Tibial nerve (tissue), 4 donors: ENCODE measurements around the gene GDA. TPM values are rescaled to one million over a fixed set of nuclear protein-coding genes. Genes with fewer than 3 reads are reported as not detected.

Experiments
- DNase-seq, 2 donors: peaks; one replicate each; pipeline ENCODE4 v3.0.0-alpha.2; 2019; ENCODE audit warnings: low spot score in 2 of 2
- H3K27ac ChIP-seq, 4 donors: fragments of 200-600 bp; sonication (generic) in 3 of 4; one replicate each; pipeline ENCODE4 v1.5.1; 2017 to 2019; ENCODE audit warnings: mild to moderate bottlenecking in 1 of 4
- H3K27me3 ChIP-seq, 2 donors: fragments of 200-600 bp; sonication (generic) in 1 of 2; one replicate each; pipeline versions ENCODE4 v1.5.1 to v1.6.0; 2017 to 2019
- H3K36me3 ChIP-seq, 3 donors: fragments of 200-600 bp; sonication (generic); one replicate each; pipeline ENCODE4 v1.5.1; 2018 to 2019
- H3K4me1 ChIP-seq, 4 donors: fragments of 200-600 bp; sonication (generic) in 3 of 4; one replicate each; pipeline ENCODE4 v1.5.1; 2017 to 2019
- H3K4me3 ChIP-seq, 4 donors: fragments of 200-600 bp; sonication (generic) in 3 of 4; one replicate each; pipeline ENCODE4 v1.5.1; 2017 to 2019; ENCODE audit warnings: mild to moderate bottlenecking in 1 of 4, moderate library complexity in 1 of 4
- H3K9me3 ChIP-seq, 4 donors: fragments of 200-600 bp; sonication (generic) in 3 of 4; one replicate each; pipeline ENCODE4 v1.5.1; 2017 to 2019
- EP300 ChIP-seq, 2 donors: sonication (generic); formaldehyde crosslinking; IDR thresholded peaks; one replicate each; pipeline ENCODE4 v1.6.1; 2017; ENCODE audit warnings: antibody characterized with exemption in 2 of 2, mild to moderate bottlenecking in 1 of 2
- POLR2A ChIP-seq, 2 donors: fragments of 450-650 bp; IDR thresholded peaks; one replicate each; pipeline ENCODE4 v1.6.1; 2017; ENCODE audit warnings: antibody characterized with exemption in 2 of 2, mild to moderate bottlenecking in 2 of 2, moderate library complexity in 2 of 2
- WGBS, 2 donors: methylation state at CpG; one replicate each; pipeline ENCODE4 v1.1.5; 2018; 5-methylcytosine and 5-hydroxymethylcytosine counted together
- total RNA-seq, 4 donors: library from RNA; depleted of rRNA; stranded (reverse); fragments of >200 nt; gene quantifications; one replicate each; pipeline ENCODE4 v1.1.0, GENCODE V29; 2016
- TF ChIP-seq, protein P1 (sequence below), 5 experiments: fragments of 200-600 bp in 3 of 5; fragments of 450-650 bp in 2 of 5; sonication (generic) in 3 of 5; IDR thresholded peaks; one replicate each; pipeline ENCODE4 v1.5.1; 2016 to 2019; ENCODE audit warnings: antibody characterized with exemption in 5 of 5, mild to moderate bottlenecking in 3 of 5, moderate library complexity in 2 of 5

The GDA gene
- total RNA-seq, 4 donors from 2014 or later = 1.0 to 1.3 TPM; not detected in 2

DNA sequence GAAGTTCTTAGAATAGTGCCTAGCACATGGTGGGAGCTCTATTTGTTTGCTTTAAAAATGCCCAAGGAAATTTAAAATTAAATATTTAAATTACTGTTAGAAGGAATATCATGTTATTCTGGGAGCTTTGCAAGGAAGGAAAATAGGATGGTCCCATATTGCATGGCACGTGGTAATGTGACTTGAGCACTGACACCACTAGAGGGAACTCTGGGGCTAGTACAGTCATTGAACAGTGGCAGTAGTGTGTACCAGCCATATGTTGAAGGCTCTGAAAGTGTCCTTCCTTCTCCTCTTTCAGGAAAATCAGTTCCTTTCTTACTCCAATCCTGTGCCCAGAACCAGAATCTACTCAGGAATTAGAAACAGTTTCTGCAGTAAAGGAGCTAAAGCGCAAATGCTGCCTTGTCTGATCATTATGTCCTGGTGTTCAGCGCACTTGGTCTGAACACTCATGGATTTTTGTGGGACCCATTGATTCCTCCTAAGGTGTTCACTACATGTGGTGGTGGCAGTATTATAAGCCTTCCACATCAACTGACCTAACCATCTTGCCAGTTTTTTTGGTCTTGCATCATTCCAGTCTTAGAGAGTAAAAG is 54.1 kb downstream of the GDA start:
- Histone ChIP-seq H3K27ac (no peak overlapping the region), H3K27me3 (no peaks in the 10 kb centered on the region), H3K36me3 (no peaks in the 10 kb centered on the region), H3K9me3 (no peaks in the 10 kb centered on the region), H3K4me3 (no peak overlapping the region), H3K4me1 (no peaks in the 10 kb centered on the region)
- TF ChIP-seq, protein P1, sequence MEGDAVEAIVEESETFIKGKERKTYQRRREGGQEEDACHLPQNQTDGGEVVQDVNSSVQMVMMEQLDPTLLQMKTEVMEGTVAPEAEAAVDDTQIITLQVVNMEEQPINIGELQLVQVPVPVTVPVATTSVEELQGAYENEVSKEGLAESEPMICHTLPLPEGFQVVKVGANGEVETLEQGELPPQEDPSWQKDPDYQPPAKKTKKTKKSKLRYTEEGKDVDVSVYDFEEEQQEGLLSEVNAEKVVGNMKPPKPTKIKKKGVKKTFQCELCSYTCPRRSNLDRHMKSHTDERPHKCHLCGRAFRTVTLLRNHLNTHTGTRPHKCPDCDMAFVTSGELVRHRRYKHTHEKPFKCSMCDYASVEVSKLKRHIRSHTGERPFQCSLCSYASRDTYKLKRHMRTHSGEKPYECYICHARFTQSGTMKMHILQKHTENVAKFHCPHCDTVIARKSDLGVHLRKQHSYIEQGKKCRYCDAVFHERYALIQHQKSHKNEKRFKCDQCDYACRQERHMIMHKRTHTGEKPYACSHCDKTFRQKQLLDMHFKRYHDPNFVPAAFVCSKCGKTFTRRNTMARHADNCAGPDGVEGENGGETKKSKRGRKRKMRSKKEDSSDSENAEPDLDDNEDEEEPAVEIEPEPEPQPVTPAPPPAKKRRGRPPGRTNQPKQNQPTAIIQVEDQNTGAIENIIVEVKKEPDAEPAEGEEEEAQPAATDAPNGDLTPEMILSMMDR (IDR thresholded peaks at IDR 0.05) = peak in 1 of 5 experiments; percentile 22
- no peak for TF ChIP-seq EP300 (IDR thresholded peaks at IDR 0.05)
- WGBS, 2 donors = 65 to 75% methylated on average over 3 of the region's 3 CpGs
- no peak for DNase-seq

GRCh38 chr9:72204062-72204461 is 54.8 kb downstream of the GDA start:
- Histone ChIP-seq H3K27me3 (no peaks in the 10 kb centered on the region), H3K36me3 (no peaks in the 10 kb centered on the region), H3K4me3 (no peak overlapping the region), H3K27ac (no peak overlapping the region), H3K9me3 (no peaks in the 10 kb centered on the region), H3K4me1 (no peaks in the 10 kb centered on the region)
- TF ChIP-seq POLR2A (IDR thresholded peaks at IDR 0.05) = no peak
- TF ChIP-seq EP300 (IDR thresholded peaks at IDR 0.05) = no peak
- TF ChIP-seq, protein P1 (IDR thresholded peaks at IDR 0.05) = no peak
- WGBS, 2 donors = 82 to 83% methylated on average over 7 of the region's 7 CpGs
- DNase-seq = no peak

DNA sequence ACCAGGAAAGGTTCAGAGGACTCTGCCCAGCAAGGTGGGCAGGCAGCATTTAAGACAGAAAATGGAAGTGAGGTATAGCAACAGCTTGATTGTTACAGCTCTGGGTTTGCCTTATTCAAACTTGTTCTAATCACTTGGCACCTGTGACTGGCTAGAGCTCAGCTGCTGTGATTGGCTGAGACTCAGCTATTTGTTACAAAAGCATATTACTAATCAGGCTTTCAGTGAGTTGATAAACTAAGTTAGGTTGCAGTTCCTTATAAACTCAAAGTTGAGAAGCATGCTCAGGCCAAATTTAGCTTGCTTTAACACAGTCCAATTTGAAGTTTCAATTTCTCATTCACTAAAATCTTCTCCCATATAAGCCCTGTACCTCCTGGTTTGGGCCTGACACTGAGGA is 56.3 kb downstream of the GDA start:
- Histone ChIP-seq H3K4me3 (no peak overlapping the region), H3K27me3 (no peaks in the 10 kb centered on the region), H3K27ac (no peak overlapping the region), H3K9me3 (no peaks in the 10 kb centered on the region), H3K36me3 (no peaks in the 10 kb centered on the region), H3K4me1 (no peaks in the 10 kb centered on the region)
- TF ChIP-seq POLR2A (IDR thresholded peaks at IDR 0.05) (no peak), EP300 (IDR thresholded peaks at IDR 0.05) (no peak)
- TF ChIP-seq, protein P1 (IDR thresholded peaks at IDR 0.05) = no peak
- DNase-seq = no peak

DNA sequence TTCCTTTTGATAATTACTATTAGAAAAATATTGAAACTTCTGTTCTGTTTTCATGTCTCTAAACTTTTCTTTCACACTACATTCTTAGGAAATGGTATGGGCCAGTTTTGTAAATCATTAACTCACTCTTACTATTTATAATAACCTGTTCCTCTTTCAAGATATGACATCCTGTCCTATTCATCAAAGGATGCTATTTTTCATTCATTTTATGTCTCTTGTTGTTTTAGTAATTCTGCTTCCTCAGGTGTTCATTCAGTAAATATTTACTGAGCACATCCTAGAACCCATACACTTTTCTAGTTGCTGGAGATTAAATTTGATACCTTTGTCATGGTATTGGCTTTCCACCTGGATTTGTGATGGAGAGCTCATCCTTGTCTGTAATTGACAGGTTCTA is 58.0 kb downstream of the GDA start:
- no peak overlapping the region for H3K27ac ChIP-seq
- TF ChIP-seq POLR2A (IDR thresholded peaks at IDR 0.05) (no peak), EP300 (IDR thresholded peaks at IDR 0.05) (no peak)
- TF ChIP-seq, protein P1 (IDR thresholded peaks at IDR 0.05) = no peak
- no peak overlapping the region for H3K4me3 ChIP-seq
- no peaks in the 10 kb centered on the region for H3K9me3 ChIP-seq
- H3K27me3 ChIP-seq = no peaks in the 10 kb centered on the region
- no peaks in the 10 kb centered on the region for H3K4me1 ChIP-seq
- no peak for DNase-seq
- no peaks in the 10 kb centered on the region for H3K36me3 ChIP-seq

DNA sequence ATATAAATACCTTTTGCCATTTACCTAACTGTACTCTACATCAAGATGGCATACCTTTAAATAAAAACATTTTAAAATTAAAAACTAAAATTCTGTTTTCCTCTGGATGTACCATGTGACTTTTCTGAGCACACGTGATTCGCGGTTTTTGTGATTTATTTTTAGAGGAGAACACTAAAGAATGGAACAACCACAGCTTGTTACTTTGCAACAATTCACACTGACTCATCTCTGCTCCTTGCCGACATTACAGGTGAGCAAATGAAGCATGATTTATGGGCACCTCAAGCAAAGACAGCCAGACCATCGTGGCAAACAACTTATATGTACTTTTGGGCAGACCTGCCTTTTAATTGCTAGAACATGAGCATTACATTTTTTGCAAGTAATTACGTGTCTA is 61.3 kb downstream of the GDA start:
- Histone ChIP-seq H3K4me1 (no peaks in the 10 kb centered on the region), H3K9me3 (no peaks in the 10 kb centered on the region), H3K4me3 (no peak overlapping the region), H3K27ac (no peak overlapping the region), H3K27me3 (no peaks in the 10 kb centered on the region), H3K36me3 (no peaks in the 10 kb centered on the region)
- TF ChIP-seq POLR2A (IDR thresholded peaks at IDR 0.05) (no peak), EP300 (IDR thresholded peaks at IDR 0.05) (no peak)
- TF ChIP-seq, protein P1 (IDR thresholded peaks at IDR 0.05) = no peak
- WGBS, 2 donors = 75 to 81% methylated on average over 6 of the region's 6 CpGs
- no peak for DNase-seq
